SK-N-SH (cell line): Measurements from ENCODE around the gene DYNLRB1. TPM values are rescaled to one million over a fixed set of nuclear protein-coding genes. Genes with fewer than 3 reads are reported as not detected.

Source experiments
- CTCF ChIA-PET: fragments of 300-600, 350-600 bp; formaldehyde crosslinking; extraction: SDS; loops from one replicate; lab custom pipeline; 2021; lab: Yijun Ruan, JAX
- POLR2A ChIA-PET: fragments of 350-600 bp; sonication (Branson Sonifier 250); formaldehyde crosslinking; extraction: SDS; loops from one replicate; lab custom pipeline; 2020; ENCODE audit warnings: antibody characterized with exemption, inconsistent platforms; lab: Yijun Ruan, JAX
- DNase-seq: peaks from one replicate; pipeline ENCODE4 v3.0.0; 2012
- H2AFZ ChIP-seq: fragments of 200-600 bp; sonication (generic); 2 replicates; pipeline ENCODE4 v1.8.1; 2016; ENCODE audit warnings: antibody characterized with exemption, mild to moderate bottlenecking, low read depth
- H3F3A ChIP-seq: fragments of 200-600 bp; sonication (generic); replicated peaks from 2 replicates; pipeline ENCODE3; 2016; ENCODE audit warnings: antibody characterized with exemption, mild to moderate bottlenecking; ENCODE audit not compliant: insufficient read depth
- H3K27ac ChIP-seq, 2 experiments: fragments of 200-500 bp in 1 of 2; fragments of 200-600 bp in 1 of 2; sonication (Bioruptor generic) in 1 of 2; sonication (generic), shearing (Covaris generic) in 1 of 2; 2 replicates each; pipeline versions ENCODE4 v1.5.1 to v1.6.1; 2014 to 2016; ENCODE audit warnings: low read depth in 2 of 2, inconsistent platforms in 1 of 2, low read length in 1 of 2, mild to moderate bottlenecking in 1 of 2, mixed read lengths in 1 of 2
- H3K27me3 ChIP-seq: fragments of 200-600 bp; sonication (generic), shearing (Covaris generic); 2 replicates; pipeline ENCODE4 v1.6.1; 2016; ENCODE audit warnings: mixed run types; ENCODE audit not compliant: insufficient read depth
- H3K36me3 ChIP-seq, 2 experiments: fragments of 200-500 bp in 1 of 2; fragments of 200-600 bp in 1 of 2; sonication (Bioruptor generic) in 1 of 2; sonication (generic) in 1 of 2; replicated peaks in 1 of 2; 2 replicates each; pipeline versions ENCODE3 to v1.5.1; 2014 to 2016; ENCODE audit warnings: low read length in 1 of 2, mild to moderate bottlenecking in 1 of 2; ENCODE audit not compliant: insufficient read depth in 2 of 2, control insufficient read depth in 1 of 2
- H3K4me1 ChIP-seq, 2 experiments: fragments of 200-500 bp in 1 of 2; fragments of 200-600 bp in 1 of 2; sonication (Bioruptor generic) in 1 of 2; sonication (generic), shearing (Covaris generic) in 1 of 2; 2 replicates each; pipeline versions ENCODE4 v1.5.1 to v1.6.1; 2014 to 2016; ENCODE audit warnings: low read depth in 1 of 2, low read length in 1 of 2, mixed run types in 1 of 2; ENCODE audit not compliant: insufficient read depth in 2 of 2, control insufficient read depth in 1 of 2
- H3K4me2 ChIP-seq: fragments of 200-600 bp; sonication (generic), shearing (Covaris generic); 2 replicates; pipeline ENCODE4 v1.6.1; 2017; ENCODE audit warnings: mixed run types
- H3K4me3 ChIP-seq, 2 experiments: fragments of 200-500 bp in 1 of 2; fragments of 200-600 bp in 1 of 2; sonication (Bioruptor generic) in 1 of 2; sonication (generic), shearing (Covaris generic) in 1 of 2; 2 replicates each; pipeline versions ENCODE4 v1.5.1 to v1.8.1; 2014 to 2016; ENCODE audit warnings: low read depth in 2 of 2, inconsistent platforms in 1 of 2, low read length in 1 of 2, mild to moderate bottlenecking in 1 of 2, mixed read lengths in 1 of 2, moderate library complexity in 1 of 2
- H3K79me2 ChIP-seq: fragments of 200-600 bp; sonication (generic); 2 replicates; pipeline ENCODE4 v1.8.1; 2017; ENCODE audit warnings: mild to moderate bottlenecking; ENCODE audit not compliant: insufficient read depth
- H3K9ac ChIP-seq: fragments of 200-600 bp; sonication (generic); 2 replicates; pipeline ENCODE4 v1.6.1; 2017; ENCODE audit warnings: mixed run types
- H3K9me2 ChIP-seq: fragments of 200-600 bp; sonication (generic); 2 replicates; pipeline ENCODE4 v1.6.1; 2017; ENCODE audit warnings: mixed run types
- H3K9me3 ChIP-seq: fragments of 200-600 bp; sonication (generic); 2 replicates; pipeline ENCODE4 v1.6.1; 2017; ENCODE audit warnings: mixed run types, mild to moderate bottlenecking, moderate library complexity
- H4K20me1 ChIP-seq: fragments of 200-600 bp; sonication (generic); 2 replicates; pipeline ENCODE4 v1.6.1; 2017; ENCODE audit warnings: mild to moderate bottlenecking, mixed run types; ENCODE audit not compliant: insufficient read depth
- CHD2 ChIP-seq: fragments of 150-350 bp; IDR thresholded peaks from 2 replicates; pipeline ENCODE4 v1.6.1; 2018; ENCODE audit warnings: low read length; ENCODE audit not compliant: partially characterized antibody
- EP300 ChIP-seq, 2 experiments: IDR thresholded peaks; 2 replicates each; pipeline versions ENCODE4 v1.4.0 to v1.6.1; 2012; ENCODE audit warnings: borderline replicate concordance in 1 of 2, low read depth in 1 of 2, low read length in 1 of 2
- FOXJ3 ChIP-seq: sonication (generic); formaldehyde crosslinking; IDR thresholded peaks from 2 replicates; pipeline ENCODE4 v1.5.1; 2020; ENCODE audit warnings: mild to moderate bottlenecking, missing genetic modification reagents
- FOXM1 ChIP-seq: IDR thresholded peaks from 2 replicates; pipeline ENCODE4 v1.4.0; 2012; ENCODE audit warnings: low read depth, mild to moderate bottlenecking
- GABPA ChIP-seq: IDR thresholded peaks from 2 replicates; pipeline ENCODE4 v1.4.0; 2012; ENCODE audit warnings: low read depth, mild to moderate bottlenecking
- MXI1 ChIP-seq: IDR thresholded peaks from 2 replicates; pipeline ENCODE4 v1.6.1; 2012; ENCODE audit warnings: mild to moderate bottlenecking, low read depth, low read length, improper control_type of control experiment
- NRF1 ChIP-seq: IDR thresholded peaks from 2 replicates; pipeline ENCODE4 v1.6.1; 2012; ENCODE audit warnings: low read depth, mild to moderate bottlenecking, low read length
- YY1 ChIP-seq: IDR thresholded peaks from 2 replicates; pipeline ENCODE4 v1.4.0; 2012; ENCODE audit warnings: low read depth, mild to moderate bottlenecking
- WGBS: methylation state at CpG from one replicate; pipeline ENCODE4 v1.1.6; 2017; ENCODE audit warnings: low lambda C conversion rate; 5-methylcytosine and 5-hydroxymethylcytosine counted together
- polyA plus RNA-seq, 3 experiments: library from polyadenylated mRNA; depleted of rRNA; stranded (reverse); fragments of >200 nt; gene quantifications; 2 replicates each; pipeline ENCODE4 v1.2.3, GENCODE V29; 2012
- TF ChIP-seq, protein P1 (sequence below): IDR thresholded peaks from 2 replicates; pipeline ENCODE4; 2012

The DYNLRB1 gene
- polyA plus RNA-seq, 1 of the 3 experiments (the other 2 are of a cell fraction): 402 TPM

DNA sequence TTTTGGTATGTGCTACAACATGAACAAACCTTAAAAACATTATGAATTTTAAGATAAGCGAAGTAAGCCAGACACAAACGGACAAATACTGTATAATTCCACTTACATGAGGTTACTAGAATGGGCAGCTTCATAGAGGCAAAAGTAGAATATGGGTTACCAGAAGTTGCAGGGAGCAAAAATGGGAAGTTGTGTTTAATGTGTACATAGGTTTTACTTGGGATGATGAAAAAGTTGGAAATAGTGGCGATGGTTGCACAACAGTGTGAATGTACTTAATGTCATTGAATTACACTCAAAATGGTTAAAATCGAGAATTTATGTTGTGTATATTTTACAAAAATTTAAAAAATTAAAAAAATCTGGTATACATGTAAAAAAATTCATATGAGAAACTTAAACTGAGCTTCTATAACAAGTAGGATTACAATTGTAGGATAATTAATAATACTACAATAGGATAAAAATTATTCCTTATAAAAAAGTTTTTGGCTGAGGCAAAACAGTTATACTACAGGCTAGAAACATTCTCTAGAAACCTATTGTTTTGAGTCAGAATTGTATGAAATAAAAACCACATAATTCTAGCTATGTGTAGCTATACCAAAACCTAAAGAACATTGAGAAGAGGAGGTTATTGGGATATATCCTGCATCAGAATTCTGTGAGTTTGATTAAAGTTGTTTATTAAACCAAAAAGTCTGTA lies 24.8 kb upstream of the DYNLRB1 start:
- Histone ChIP-seq H3K9me2 (no peaks in the 10 kb centered on the region), H2AFZ (no peak overlapping the region), H3K9me3 (no peaks in the 10 kb centered on the region), H3K4me2 (no peak overlapping the region), H3K79me2 (peaks cover 12% of the 10 kb centered on the region; the same call in 1 of the 2 replicates), H4K20me1 (no peaks in the 10 kb centered on the region), H3K27ac (no peak overlapping the region), H3K36me3 (peaks cover 45 to 78% of the 10 kb centered on the region in 2 experiments), H3F3A (peaks cover 10% of the 10 kb centered on the region), H3K9ac (no peak overlapping the region), H3K4me1 (no peaks in the 10 kb centered on the region), H3K4me3 (no peak overlapping the region), H3K27me3 (no peaks in the 10 kb centered on the region)
- POLR2A ChIA-PET: no interaction called here
- DNase-seq: no peak
- WGBS: 98% methylated on average over 4 of the region's 4 CpGs
- CTCF ChIA-PET: interaction anchor here (0.7 to 2.7 kb wide), 4 partner anchors 14 to 179 kb away, joined by 3 to 14 read pairs (median 5); no protein-coding TSS in a partner anchor
- TF ChIP-seq YY1 (no peak), NRF1 (no peak), FOXJ3 (CRISPR knock-in tag) (no peak)
- TF ChIP-seq, protein P1, sequence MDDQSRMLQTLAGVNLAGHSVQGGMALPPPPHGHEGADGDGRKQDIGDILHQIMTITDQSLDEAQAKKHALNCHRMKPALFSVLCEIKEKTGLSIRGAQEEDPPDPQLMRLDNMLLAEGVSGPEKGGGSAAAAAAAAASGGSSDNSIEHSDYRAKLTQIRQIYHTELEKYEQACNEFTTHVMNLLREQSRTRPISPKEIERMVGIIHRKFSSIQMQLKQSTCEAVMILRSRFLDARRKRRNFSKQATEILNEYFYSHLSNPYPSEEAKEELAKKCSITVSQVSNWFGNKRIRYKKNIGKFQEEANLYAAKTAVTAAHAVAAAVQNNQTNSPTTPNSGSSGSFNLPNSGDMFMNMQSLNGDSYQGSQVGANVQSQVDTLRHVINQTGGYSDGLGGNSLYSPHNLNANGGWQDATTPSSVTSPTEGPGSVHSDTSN: no peak

DNA sequence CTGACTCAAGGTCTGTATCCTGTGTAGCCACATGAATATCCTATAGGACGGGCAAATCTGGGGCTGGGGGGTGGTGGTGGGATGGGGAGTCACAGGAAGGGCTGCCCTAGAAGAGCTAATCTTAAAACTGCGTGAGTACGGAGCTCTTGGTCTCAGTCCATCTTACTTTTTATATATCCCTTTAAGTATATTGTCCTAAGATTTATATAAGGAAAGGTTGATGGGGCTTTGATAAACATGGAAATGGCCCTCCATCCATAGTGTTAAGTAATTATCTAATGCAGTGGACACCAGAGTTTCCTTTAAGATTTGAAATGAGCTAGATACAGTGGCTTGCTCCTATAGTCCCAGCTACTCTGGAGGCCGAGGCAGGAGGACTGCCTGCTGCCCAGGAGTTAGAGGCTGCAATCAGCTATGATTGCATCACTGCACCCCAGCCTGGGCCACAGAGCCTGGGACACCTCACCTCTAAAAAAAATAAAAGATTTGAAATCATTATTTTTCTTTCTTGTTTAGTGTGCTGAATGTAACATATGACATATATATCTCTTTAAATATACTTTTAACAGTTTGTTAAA lies 24.2 kb upstream of the DYNLRB1 start:
- Histone ChIP-seq H3K27ac (no peak overlapping the region), H3K36me3 (peaks cover 45 to 78% of the 10 kb centered on the region in 2 experiments), H3K9me3 (no peaks in the 10 kb centered on the region), H3K9ac (no peak overlapping the region), H3K4me3 (no peak overlapping the region), H3F3A (peaks cover 10% of the 10 kb centered on the region), H3K4me2 (no peak overlapping the region), H3K27me3 (no peaks in the 10 kb centered on the region), H3K79me2 (peaks cover 13% of the 10 kb centered on the region; the same call in 1 of the 2 replicates), H3K4me1 (no peaks in the 10 kb centered on the region), H4K20me1 (no peaks in the 10 kb centered on the region)
- POLR2A ChIA-PET: no interaction called here
- DNase-seq: no peak
- CTCF ChIA-PET: interaction anchor here (0.7 to 2.7 kb wide), 4 partner anchors 15 to 180 kb away, joined by 3 to 14 read pairs (median 5); no protein-coding TSS in a partner anchor
- 90% methylated on average over 4 of the region's 4 CpGs for WGBS
- TF ChIP-seq FOXM1: no peak
- TF ChIP-seq EP300 (IDR thresholded peaks at IDR 0.05; ENCODE audit: borderline replicate concordance in 1 of 2, low read depth in 1 of 2, low read length in 1 of 2): no peak
- TF ChIP-seq NRF1: no peak
- no peak for TF ChIP-seq MXI1
- TF ChIP-seq, protein P1: no peak
- no peak for TF ChIP-seq CHD2
- no peak for TF ChIP-seq YY1
- TF ChIP-seq GABPA: no peak
- TF ChIP-seq, all 33 proteins: peak for 0
- Histone ChIP-seq H2AFZ (no peak overlapping the region), H3K9me2 (no peaks in the 10 kb centered on the region)
